A673 (cell line): ENCODE data around the gene PIK3R1. TPM values are rescaled to one million over a fixed set of nuclear protein-coding genes. Genes with fewer than 3 reads are reported as not detected.

Experiments
- BruUV-seq: library from RNA; stranded (reverse); fragments of 400-500 nt; replicated peaks from 2 replicates; lab custom pipeline; 2021; lab: Mats Ljungman, UMichigan
- CTCF ChIA-PET: fragments of 300-600 bp; sonication (Branson Sonifier 250); formaldehyde crosslinking; loops from one replicate; lab custom pipeline; 2022; ENCODE audit warnings: antibody characterized with exemption; lab: Charles Lee
- POLR2A ChIA-PET: fragments of 300-600 bp; sonication (Branson Sonifier 250); formaldehyde crosslinking; loops from one replicate; lab custom pipeline; 2022; ENCODE audit warnings: antibody characterized with exemption; ENCODE audit not compliant: low non-redundant PET; lab: Charles Lee
- DNase-seq: peaks from one replicate; pipeline ENCODE4 v3.0.0-alpha.2; 2015; ENCODE audit warnings: low spot score
- H3K27ac ChIP-seq: fragments of 200-600 bp; sonication (generic); 2 replicates; pipeline ENCODE4 v1.5.1; 2016; ENCODE audit warnings: mixed run types, low read depth, mild to moderate bottlenecking, mixed read lengths, antibody characterized with exemption, low read length; ENCODE audit not compliant: poor library complexity, severe bottlenecking
- H3K27me3 ChIP-seq: fragments of 200-600 bp; sonication (generic); replicated peaks from 2 replicates; pipeline ENCODE4 v1.6.1; 2017; ENCODE audit warnings: mixed run types, low read depth, mild to moderate bottlenecking, mixed read lengths, antibody characterized with exemption, low read length; ENCODE audit not compliant: insufficient read depth, poor library complexity
- H3K36me3 ChIP-seq: fragments of 200-600 bp; sonication (generic); 2 replicates; pipeline ENCODE4 v1.6.1; 2016; ENCODE audit warnings: mixed run types, mild to moderate bottlenecking, mixed read lengths, antibody characterized with exemption, low read length; ENCODE audit not compliant: insufficient read depth, poor library complexity, severe bottlenecking
- H3K4me1 ChIP-seq: fragments of 200-600 bp; sonication (generic); 2 replicates; pipeline ENCODE4 v1.6.1; 2017; ENCODE audit warnings: mixed run types, mild to moderate bottlenecking, mixed read lengths, antibody characterized with exemption, low read length; ENCODE audit not compliant: insufficient read depth, poor library complexity, severe bottlenecking
- H3K4me3 ChIP-seq: fragments of 200-600 bp; sonication (generic); 2 replicates; pipeline ENCODE4 v1.5.1; 2016; ENCODE audit warnings: low read depth, mixed run types, mild to moderate bottlenecking, mixed read lengths, low read length; ENCODE audit not compliant: poor library complexity, severe bottlenecking
- H3K9me3 ChIP-seq: fragments of 200-600 bp; sonication (generic); 2 replicates; pipeline ENCODE4 v1.6.1; 2016; ENCODE audit warnings: mixed run types, low read depth, mild to moderate bottlenecking, mixed read lengths, antibody characterized with exemption, low read length; ENCODE audit not compliant: poor library complexity, severe bottlenecking
- CTCF ChIP-seq: fragments of 300-800, 200-600 bp; sonication (generic); conservative IDR thresholded peaks from 2 replicates; pipeline ENCODE4 v1.5.1; 2017; ENCODE audit warnings: low read depth, mild to moderate bottlenecking, antibody characterized with exemption, low read length, moderate library complexity, mixed read lengths
- EZH2 ChIP-seq: fragments of 200-600 bp; sonication (generic); IDR thresholded peaks from 2 replicates; pipeline ENCODE4 v1.6.1; 2017; ENCODE audit warnings: borderline replicate concordance, low read depth, mild to moderate bottlenecking, mixed read lengths, antibody characterized with exemption, low read length; ENCODE audit not compliant: poor library complexity, severe bottlenecking
- intact Hi-C: fragments of 100-400 bp; cut with micrococcal nuclease; formaldehyde crosslinking; loops from one replicate; pipeline ENCODE4 v1.10.0; 2022; ENCODE audit not compliant: unreplicated experiment
- total RNA-seq: library from RNA; stranded (reverse); gene quantifications from 2 replicates; pipeline ENCODE4 v1.2.3, GENCODE V29; 2021

The PIK3R1 gene
- total RNA-seq, 1 experiment from 2014 or later: 57.9 TPM

GRCh38 chr5:68225188-68225910 is 9.8 kb downstream of the PIK3R1 start:
- TF ChIP-seq CTCF (no peak), EZH2 (no peak)
- DNase-seq: peak; percentile 64
- CTCF ChIA-PET: interaction anchor here (1.0 kb wide), 1 partner anchor 10 kb away, joined by 3 read pairs; the partner anchor contains the start of gene PIK3R1

GRCh38 chr5:68225911-68226545 is 10.5 kb downstream of the PIK3R1 start:
- H3K36me3 ChIP-seq: peaks cover 38% of the 10 kb centered on the region
- BruUV-seq: no TSS peak
- ChIA-PET CTCF (no interaction called here), POLR2A (no interaction called here)
- intact Hi-C loops: no loop called here
- no peak overlapping the region for H3K4me3 ChIP-seq
- peak overlapping the region; percentile 56 for H3K27ac ChIP-seq
- no peaks in the 10 kb centered on the region for H3K27me3 ChIP-seq
- no peak for TF ChIP-seq CTCF
- TF ChIP-seq EZH2: no peak
- H3K4me1 ChIP-seq: peaks cover 30% of the 10 kb centered on the region
- H3K9me3 ChIP-seq: peaks cover 3% of the 10 kb centered on the region
- no peak for DNase-seq

More at GRCh38 chr5:68225188-68225910, 9.8 kb downstream of the PIK3R1 start:
- no peak overlapping the region for H3K4me3 ChIP-seq
- intact Hi-C loops: no loop called here
- peaks cover 35% of the 10 kb centered on the region for H3K36me3 ChIP-seq
- BruUV-seq: no TSS peak
- H3K27ac ChIP-seq: peak overlapping the region; percentile 56
- H3K4me1 ChIP-seq: peaks cover 30% of the 10 kb centered on the region
- peaks cover 6% of the 10 kb centered on the region for H3K9me3 ChIP-seq
- H3K27me3 ChIP-seq: no peaks in the 10 kb centered on the region
- POLR2A ChIA-PET: no interaction called here

- no TSS peak for BruUV-seq
- H3K27me3 ChIP-seq: no peaks in the 10 kb centered on the region
- H3K4me1 ChIP-seq: peaks cover 32% of the 10 kb centered on the region
- H3K36me3 ChIP-seq: peaks cover 42% of the 10 kb centered on the region
- no peaks in the 10 kb centered on the region for H3K9me3 ChIP-seq
- CTCF ChIA-PET: no interaction called here
- intact Hi-C loops: no loop called here
- no peak overlapping the region for H3K27ac ChIP-seq
- POLR2A ChIA-PET: interaction anchor here (0.6 kb wide), 1 partner anchor 36 kb away, joined by 8 read pairs; no protein-coding TSS in a partner anchor
- no peak for TF ChIP-seq CTCF
- TF ChIP-seq EZH2: no peak
- no peak for DNase-seq
- H3K4me3 ChIP-seq: no peak overlapping the region
Observed at GRCh38 chr5:68226546-68227073, 11.1 kb downstream of the PIK3R1 start.
